IMR-90 (cell line): ENCODE results near the gene RBM34. TPM values are rescaled to one million over a fixed set of nuclear protein-coding genes. Genes with fewer than 3 reads are reported as not detected.

Experiments
- ATAC-seq: fragments of 200-7000 bp; cut with Tn5 transposase; 2 replicates; pipeline ENCODE4 v1.9.1; 2020; ENCODE audit warnings: low read depth, mild to moderate bottlenecking, moderate library complexity
- BruUV-seq: library from RNA; stranded (reverse); fragments of 400-500 nt; replicated peaks from 2 replicates; lab custom pipeline; 2021; lab: Mats Ljungman, UMichigan
- CTCF ChIA-PET: fragments of 300-600 bp; formaldehyde crosslinking; extraction: SDS; loops from one replicate; lab custom pipeline; 2021; ENCODE audit warnings: antibody characterized with exemption; lab: Yijun Ruan, JAX
- POLR2A ChIA-PET: fragments of 300-600 bp; sonication (Branson Sonifier 250); formaldehyde crosslinking; loops from one replicate; lab custom pipeline; 2022; ENCODE audit warnings: antibody characterized with exemption; ENCODE audit not compliant: unreplicated experiment; lab: Charles Lee
- DNase-seq: peaks from one replicate; pipeline ENCODE4 v3.0.0; 2013
- H2AFZ ChIP-seq: replicated peaks from 2 replicates; pipeline ENCODE3; 2013; ENCODE audit warnings: low read length, mild to moderate bottlenecking; ENCODE audit not compliant: poor library complexity
- H2AK5ac ChIP-seq: 2 replicates; pipeline ENCODE4 v1.6.1; 2013; ENCODE audit warnings: low read depth, low read length, inconsistent platforms
- H2AK9ac ChIP-seq: replicated peaks from 2 replicates; pipeline ENCODE3; 2013; ENCODE audit warnings: mild to moderate bottlenecking, low read depth, low read length, moderate library complexity; ENCODE audit not compliant: poor library complexity
- H2BK120ac ChIP-seq: 2 replicates; pipeline ENCODE4 v1.6.1; 2013; ENCODE audit warnings: low read depth, low read length, inconsistent platforms
- H2BK15ac ChIP-seq: 3 replicates; pipeline ENCODE4 v1.6.1; 2013; ENCODE audit warnings: low read depth, low read length, inconsistent platforms
- H2BK20ac ChIP-seq: 2 replicates; pipeline ENCODE4 v1.6.1; 2013; ENCODE audit warnings: low read depth, mild to moderate bottlenecking, inconsistent platforms, low read length, moderate library complexity
- H2BK5ac ChIP-seq: 2 replicates; pipeline ENCODE4 v1.6.1; 2013; ENCODE audit warnings: mild to moderate bottlenecking, low read depth, low read length, inconsistent platforms; ENCODE audit not compliant: poor library complexity, severe bottlenecking
- H3K14ac ChIP-seq: replicated peaks from 2 replicates; pipeline ENCODE4 v1.6.1; 2013; ENCODE audit warnings: low read depth, low read length, inconsistent platforms
- H3K18ac ChIP-seq: 2 replicates; pipeline ENCODE4 v1.6.1; 2013; ENCODE audit warnings: low read depth, low read length, control low read depth
- H3K23ac ChIP-seq: 2 replicates; pipeline ENCODE4 v1.6.1; 2013; ENCODE audit warnings: low read depth, low read length, inconsistent platforms
- H3K27ac ChIP-seq: 2 replicates; pipeline ENCODE4 v1.5.1; 2013; ENCODE audit warnings: mild to moderate bottlenecking, control low read depth, low read length; ENCODE audit not compliant: insufficient read depth
- H3K27me3 ChIP-seq: 2 replicates; pipeline ENCODE4 v1.6.1; 2013; ENCODE audit warnings: low read length; ENCODE audit not compliant: control insufficient read depth, insufficient read depth
- H3K36me3 ChIP-seq: 2 replicates; pipeline ENCODE4 v1.6.1; 2013; ENCODE audit warnings: low read length, mixed read lengths; ENCODE audit not compliant: control insufficient read depth, insufficient read depth
- H3K4ac ChIP-seq: 2 replicates; pipeline ENCODE4 v1.6.1; 2013; ENCODE audit warnings: low read depth, low read length, inconsistent platforms
- H3K4me1 ChIP-seq: 2 replicates; pipeline ENCODE4 v1.6.1; 2013; ENCODE audit warnings: low read length, mixed read lengths; ENCODE audit not compliant: control insufficient read depth, insufficient read depth
- H3K4me2 ChIP-seq: 2 replicates; pipeline ENCODE4 v1.6.1; 2013; ENCODE audit warnings: low read depth, mild to moderate bottlenecking, control low read depth, low read length, moderate library complexity
- H3K4me3 ChIP-seq: 2 replicates; pipeline ENCODE4 v1.5.1; 2013; ENCODE audit warnings: low read depth, mild to moderate bottlenecking, control low read depth, low read length, moderate library complexity; ENCODE audit not compliant: insufficient read depth
- H3K56ac ChIP-seq: 2 replicates; pipeline ENCODE4 v1.6.1; 2013; ENCODE audit warnings: low read length, inconsistent platforms; ENCODE audit not compliant: insufficient read depth; ENCODE audit errors: extremely low read depth
- H3K79me1 ChIP-seq, 2 experiments: 2 replicates each; pipeline ENCODE4 v1.6.1; 2013; ENCODE audit warnings: low read length in 2 of 2, inconsistent platforms in 1 of 2, low read depth in 1 of 2
- H3K9ac ChIP-seq: 2 replicates; pipeline ENCODE4 v1.6.1; 2013; ENCODE audit warnings: low read depth, low read length, control low read depth
- H3K9me1 ChIP-seq: 2 replicates; pipeline ENCODE4 v1.6.1; 2013; ENCODE audit warnings: low read length, inconsistent platforms; ENCODE audit not compliant: insufficient read depth
- H3K9me3 ChIP-seq: 2 replicates; pipeline ENCODE4 v1.6.1; 2013; ENCODE audit warnings: low read length; ENCODE audit not compliant: control insufficient read depth, insufficient read depth
- H4K20me1 ChIP-seq: 2 replicates; pipeline ENCODE4 v1.6.1; 2013; ENCODE audit warnings: low read length, inconsistent platforms; ENCODE audit not compliant: insufficient read depth
- H4K5ac ChIP-seq: 2 replicates; pipeline ENCODE4 v1.6.1; 2013; ENCODE audit warnings: mild to moderate bottlenecking, low read depth, low read length, control low read depth
- H4K8ac ChIP-seq, 2 experiments: 2 replicates each; pipeline ENCODE4 v1.6.1; 2013; ENCODE audit warnings: low read depth in 2 of 2, low read length in 2 of 2, control low read depth in 1 of 2, inconsistent platforms in 1 of 2
- H4K91ac ChIP-seq: 2 replicates; pipeline ENCODE4 v1.6.1; 2013; ENCODE audit warnings: low read depth, low read length, inconsistent platforms; ENCODE audit not compliant: insufficient read depth
- BHLHE40 ChIP-seq: fragments of 150-350 bp; IDR thresholded peaks from 2 replicates; pipeline ENCODE4 v1.6.1; 2016; ENCODE audit warnings: mild to moderate bottlenecking, low read depth, low read length
- CEBPB ChIP-seq: IDR thresholded peaks from 2 replicates; pipeline ENCODE4 v1.6.1; 2012; ENCODE audit warnings: low read depth, low read length, improper control_type of control experiment
- CHD1 ChIP-seq: IDR thresholded peaks from 2 replicates; pipeline ENCODE4 v1.6.1; 2012; ENCODE audit warnings: low read depth, low read length, improper control_type of control experiment
- CTCF ChIP-seq: conservative IDR thresholded peaks from 2 replicates; pipeline ENCODE4 v1.5.1; 2012; ENCODE audit warnings: mild to moderate bottlenecking, low read depth, low read length, improper control_type of control experiment
- ELK1 ChIP-seq: fragments of 150-350 bp; IDR thresholded peaks from 2 replicates; pipeline ENCODE4 v1.6.1; 2016; ENCODE audit warnings: low read depth, mild to moderate bottlenecking, low read length, moderate library complexity, borderline replicate concordance
- MAFK ChIP-seq: IDR thresholded peaks from 2 replicates; pipeline ENCODE4 v1.6.1; 2012; ENCODE audit warnings: low read depth, low read length, improper control_type of control experiment
- MAZ ChIP-seq: IDR thresholded peaks from 2 replicates; pipeline ENCODE4 v1.6.1; 2012; ENCODE audit warnings: low read depth, mild to moderate bottlenecking, low read length, improper control_type of control experiment, moderate library complexity, borderline replicate concordance
- MXI1 ChIP-seq: IDR thresholded peaks from 2 replicates; pipeline ENCODE4 v1.6.1; 2012; ENCODE audit warnings: low read depth, mild to moderate bottlenecking, low read length, moderate library complexity, borderline replicate concordance
- NFE2L2 ChIP-seq: fragments of 150-350 bp; IDR thresholded peaks from 2 replicates; pipeline ENCODE4 v1.6.1; 2016; ENCODE audit warnings: low read depth, mild to moderate bottlenecking, low read length
- POLR2A ChIP-seq: IDR thresholded peaks from 2 replicates; pipeline ENCODE4 v1.6.1; 2012; ENCODE audit warnings: mild to moderate bottlenecking, low read depth, low read length
- RAD21 ChIP-seq: IDR thresholded peaks from 2 replicates; pipeline ENCODE4 v1.6.1; 2012; ENCODE audit warnings: low read length, improper control_type of control experiment
- RCOR1 ChIP-seq: IDR thresholded peaks from 2 replicates; pipeline ENCODE4 v1.6.1; 2012; ENCODE audit warnings: mild to moderate bottlenecking, low read length, improper control_type of control experiment; ENCODE audit not compliant: insufficient replicate concordance
- RFX5 ChIP-seq: IDR thresholded peaks from 2 replicates; pipeline ENCODE4 v1.8.0; 2012; ENCODE audit warnings: low read depth, mild to moderate bottlenecking, low read length, moderate library complexity
- SMC3 ChIP-seq: fragments of 150-350 bp; IDR thresholded peaks from 2 replicates; pipeline ENCODE4 v1.6.1; 2016; ENCODE audit warnings: low read depth, mild to moderate bottlenecking, antibody characterized with exemption, low read length, moderate library complexity
- USF2 ChIP-seq: fragments of 150-350 bp; IDR thresholded peaks from 2 replicates; pipeline ENCODE4 v1.6.1; 2017; ENCODE audit warnings: mild to moderate bottlenecking, antibody characterized with exemption, low read length, low read depth
- WGBS, 2 experiments: methylation state at CpG; one replicate each; pipeline versions ENCODE4 v1.1.5 to v1.1.7; 2013; ENCODE audit warnings: missing lambda C conversion rate in 2 of 2; ENCODE audit not compliant: insufficient read length in 1 of 2; ENCODE audit errors: extremely low coverage in 2 of 2; 5-methylcytosine and 5-hydroxymethylcytosine counted together
- dilution Hi-C: fragments of 300-500 bp; cut with HindIII; formaldehyde crosslinking; loops from one replicate; pipeline ENCODE4 v1.14.3; 2018; ENCODE audit warnings: low sequenced_read_pairs; ENCODE audit not compliant: unreplicated experiment
- in situ Hi-C: fragments of 300-500 bp; cut with MboI; formaldehyde crosslinking; loops from 3 replicates; pipeline ENCODE4 v1.14.3; 2019; ENCODE audit warnings: low sequenced_read_pairs, inconsistent platforms, mixed read lengths
- intact Hi-C: fragments of 100-400 bp; cut with micrococcal nuclease; formaldehyde crosslinking; loops from 2 replicates; pipeline ENCODE4 v1.10.0; 2022
- polyA plus RNA-seq, 3 experiments: library from polyadenylated mRNA; depleted of rRNA; stranded (reverse); fragments of >200 nt; gene quantifications; 2 replicates each; pipeline ENCODE4 v1.2.3, GENCODE V29; 2012; ENCODE audit warnings: low replicate concordance in 1 of 3
- total RNA-seq: library from RNA; depleted of rRNA; stranded (reverse); fragments of >200 nt; gene quantifications from 2 replicates; pipeline ENCODE4 v1.2.3, GENCODE V29; 2012

Gene RBM34
- total and polyA plus RNA-seq, 2 of the 4 experiments (the other 2 are of a cell fraction), result 28.7 to 34.0 TPM

GRCh38 chr1:235088907-235089306, 72.1 kb downstream of the RBM34 start:
- no peaks in the 10 kb centered on the region for H3K9me1 ChIP-seq
- ATAC-seq (no peak), DNase-seq (no peak)
- H3K14ac ChIP-seq, result no peak overlapping the region
- no peak overlapping the region for H3K4ac ChIP-seq
- BruUV-seq, result no TSS peak
- no peak overlapping the region; the same call in 2 of the 3 replicates for H2BK15ac ChIP-seq
- H3K9me3 ChIP-seq, result no peaks in the 10 kb centered on the region
- WGBS, 2 experiments, result 100% methylated on average over 5 of the region's 7 CpGs; no CpG with 5 or more reads in 1 of the 2 experiments
- no peak overlapping the region for H3K18ac ChIP-seq
- no peak overlapping the region for H3K9ac ChIP-seq
- no peak overlapping the region for H2BK120ac ChIP-seq
- no peaks in the 10 kb centered on the region for H3K36me3 ChIP-seq
- ChIA-PET CTCF (interaction anchor here (2.0 kb wide), 1 partner anchor 602 kb away, joined by 4 read pairs; no protein-coding TSS in a partner anchor), POLR2A (no interaction called here)
- no peaks in the 10 kb centered on the region for H3K27me3 ChIP-seq
- H4K5ac ChIP-seq, result no peak overlapping the region
- H3K79me1 ChIP-seq, result no peaks in the 10 kb centered on the region
- H4K91ac ChIP-seq, result no peak overlapping the region
- no peak overlapping the region for H2AK9ac ChIP-seq
- H3K56ac ChIP-seq, result no peak overlapping the region
- H3K4me1 ChIP-seq, result peaks cover 8% of the 10 kb centered on the region; the same call in 1 of the 2 replicates
- in situ Hi-C loops (loop anchor here (25.0 kb wide), 1 partner anchor 227 kb away; no protein-coding TSS in a partner anchor), intact Hi-C loops (no loop called here), dilution Hi-C loops (no loop called here)
- TF ChIP-seq BHLHE40 (no peak), SMC3 (no peak), MAZ (no peak), RAD21 (no peak), NFE2L2 (no peak), MAFK (no peak), ELK1 (no peak), POLR2A (no peak), CEBPB (no peak), RFX5 (no peak), CHD1 (no peak), MXI1 (no peak), CTCF (no peak), USF2 (no peak), RCOR1 (no peak)
- no peaks in the 10 kb centered on the region for H4K20me1 ChIP-seq
- no peak overlapping the region for H2BK5ac ChIP-seq
- H3K4me2 ChIP-seq, result no peak overlapping the region
- no peak overlapping the region for H2AFZ ChIP-seq
- no peak overlapping the region for H3K4me3 ChIP-seq
- H3K23ac ChIP-seq, result no peak overlapping the region
- no peak overlapping the region for H2AK5ac ChIP-seq
- H2BK20ac ChIP-seq, result no peak overlapping the region
- H3K27ac ChIP-seq, result no peak overlapping the region
- no peak overlapping the region for H4K8ac ChIP-seq
